Suprapubic skin (tissue), 4 donors: ENCODE measurements around the gene ARHGAP10. TPM values are rescaled to one million over a fixed set of nuclear protein-coding genes. Genes with fewer than 3 reads are reported as not detected.

ENCODE experiments used
- DNase-seq, 2 donors: peaks; one replicate each; pipeline ENCODE4 v3.0.0-alpha.2; 2019; ENCODE audit warnings: low spot score in 2 of 2
- H3K27ac ChIP-seq: fragments of 200-600 bp; sonication (generic); one replicate; pipeline ENCODE4 v1.5.1; 2019
- H3K27me3 ChIP-seq: fragments of 200-600 bp; sonication (generic); one replicate; pipeline ENCODE4 v1.5.1; 2019
- H3K36me3 ChIP-seq: fragments of 200-600 bp; sonication (generic); one replicate; pipeline ENCODE4 v1.5.1; 2019
- H3K4me1 ChIP-seq: fragments of 200-600 bp; sonication (generic); one replicate; pipeline ENCODE4 v1.5.1; 2019
- H3K4me3 ChIP-seq: fragments of 200-600 bp; sonication (generic); one replicate; pipeline ENCODE4 v1.5.1; 2019; ENCODE audit warnings: mild to moderate bottlenecking
- H3K9me3 ChIP-seq: fragments of 200-600 bp; sonication (generic); one replicate; pipeline ENCODE4 v1.5.1; 2019
- CTCF ChIP-seq, 2 donors: fragments of 200-600 bp in 1 of 2; fragments of 450-650 bp in 1 of 2; sonication (generic) in 1 of 2; IDR thresholded peaks; one replicate each; pipeline ENCODE4 v1.5.1; 2016 to 2019; ENCODE audit warnings: antibody characterized with exemption in 2 of 2, mild to moderate bottlenecking in 1 of 2, moderate library complexity in 1 of 2
- EP300 ChIP-seq: sonication (generic); formaldehyde crosslinking; IDR thresholded peaks from one replicate; pipeline ENCODE4 v1.6.1; 2017; ENCODE audit warnings: antibody characterized with exemption
- POLR2A ChIP-seq, 2 donors: fragments of 450-650 bp; IDR thresholded peaks; one replicate each; pipeline ENCODE4 v1.6.1; 2017; ENCODE audit warnings: antibody characterized with exemption in 2 of 2, mild to moderate bottlenecking in 2 of 2, moderate library complexity in 2 of 2
- POLR2AphosphoS5 ChIP-seq, 3 donors: sonication (generic); formaldehyde crosslinking; IDR thresholded peaks; one replicate each; pipeline ENCODE4 v1.6.1; 2017; ENCODE audit warnings: antibody characterized with exemption in 3 of 3
- WGBS: methylation state at CpG from one replicate; pipeline ENCODE4 v1.1.5; 2018; 5-methylcytosine and 5-hydroxymethylcytosine counted together
- total RNA-seq, 4 donors: library from RNA; depleted of rRNA; stranded (reverse); fragments of >200 nt; gene quantifications; one replicate each; pipeline ENCODE4 v1.1.0, GENCODE V29; 2016

The ARHGAP10 gene
- total RNA-seq, 4 donors from 2014 or later, result 32.5 to 59.0 (median 36.8) TPM

- no peak for TF ChIP-seq POLR2AphosphoS5 (IDR thresholded peaks at IDR 0.05)
- no peak for TF ChIP-seq POLR2A (IDR thresholded peaks at IDR 0.05)
- no peak for DNase-seq
- Histone ChIP-seq H3K27ac (no peak overlapping the region), H3K9me3 (no peaks in the 10 kb centered on the region), H3K27me3 (no peaks in the 10 kb centered on the region), H3K4me1 (peaks cover 14% of the 10 kb centered on the region), H3K36me3 (no peaks in the 10 kb centered on the region), H3K4me3 (no peak overlapping the region)
- WGBS, result 84% methylated on average over 2 of the region's 2 CpGs
Measured at GRCh38 chr4:147802346-147802745, 70.5 kb downstream of the ARHGAP10 start.

GRCh38 chr4:147805946-147806345 is 74.1 kb downstream of the ARHGAP10 start:
- Histone ChIP-seq H3K4me3 (no peak overlapping the region), H3K27ac (no peak overlapping the region), H3K36me3 (no peaks in the 10 kb centered on the region), H3K27me3 (no peaks in the 10 kb centered on the region), H3K4me1 (peaks cover 27% of the 10 kb centered on the region), H3K9me3 (no peaks in the 10 kb centered on the region)
- WGBS, result 95% methylated on average over 4 of the region's 4 CpGs
- no peak for DNase-seq
- TF ChIP-seq CTCF (IDR thresholded peaks at IDR 0.05), result no peak
- no peak for TF ChIP-seq POLR2A (IDR thresholded peaks at IDR 0.05)
- no peak for TF ChIP-seq EP300
- TF ChIP-seq POLR2AphosphoS5 (IDR thresholded peaks at IDR 0.05), result no peak

- Histone ChIP-seq H3K27ac (no peak overlapping the region), H3K4me1 (peaks cover 42% of the 10 kb centered on the region), H3K27me3 (no peaks in the 10 kb centered on the region), H3K4me3 (no peak overlapping the region), H3K36me3 (no peaks in the 10 kb centered on the region), H3K9me3 (no peaks in the 10 kb centered on the region)
- no peak for DNase-seq
- TF ChIP-seq POLR2AphosphoS5 (IDR thresholded peaks at IDR 0.05) (no peak), CTCF (IDR thresholded peaks at IDR 0.05) (no peak), EP300 (no peak), POLR2A (IDR thresholded peaks at IDR 0.05) (no peak)
- 56% methylated on average over 1 of the region's 1 CpG for WGBS
Measured at GRCh38 chr4:147808447-147808846, 76.6 kb downstream of the ARHGAP10 start.

GRCh38 chr4:147809211-147809610 is 77.3 kb downstream of the ARHGAP10 start:
- no peak for DNase-seq
- WGBS, result 75% methylated on average over 3 of the region's 3 CpGs
- no peaks in the 10 kb centered on the region for H3K27me3 ChIP-seq
- H3K36me3 ChIP-seq, result no peaks in the 10 kb centered on the region
- no peak for TF ChIP-seq POLR2AphosphoS5 (IDR thresholded peaks at IDR 0.05)
- no peak for TF ChIP-seq CTCF (IDR thresholded peaks at IDR 0.05)
- no peak for TF ChIP-seq POLR2A (IDR thresholded peaks at IDR 0.05)
- no peak for TF ChIP-seq EP300
- no peaks in the 10 kb centered on the region for H3K9me3 ChIP-seq
- H3K27ac ChIP-seq, result no peak overlapping the region
- peaks cover 47% of the 10 kb centered on the region for H3K4me1 ChIP-seq
- H3K4me3 ChIP-seq, result no peak overlapping the region

- peaks cover 64% of the 10 kb centered on the region for H3K4me1 ChIP-seq
Measured at GRCh38 chr4:147811878-147812277, 80.0 kb downstream of the ARHGAP10 start.

GRCh38 chr4:147813109-147813773 is 81.4 kb downstream of the ARHGAP10 start:
- H3K36me3 ChIP-seq, result no peaks in the 10 kb centered on the region
- TF ChIP-seq EP300, result no peak
- TF ChIP-seq POLR2A (IDR thresholded peaks at IDR 0.05), result no peak
- no peak for TF ChIP-seq POLR2AphosphoS5 (IDR thresholded peaks at IDR 0.05)
- TF ChIP-seq CTCF (IDR thresholded peaks at IDR 0.05), result no peak
- WGBS, result 38% methylated on average over 7 of the region's 7 CpGs
- H3K4me3 ChIP-seq, result no peak overlapping the region
- no peak for DNase-seq
- peaks cover 63% of the 10 kb centered on the region for H3K4me1 ChIP-seq
- no peaks in the 10 kb centered on the region for H3K27me3 ChIP-seq
- H3K27ac ChIP-seq, result no peak overlapping the region
- H3K9me3 ChIP-seq, result no peaks in the 10 kb centered on the region

More at GRCh38 chr4:147811878-147812277, 80.0 kb downstream of the ARHGAP10 start:
- Histone ChIP-seq H3K36me3 (no peaks in the 10 kb centered on the region), H3K27me3 (no peaks in the 10 kb centered on the region), H3K4me3 (no peak overlapping the region), H3K9me3 (no peaks in the 10 kb centered on the region), H3K27ac (no peak overlapping the region)
- 93% methylated on average over 6 of the region's 6 CpGs for WGBS
- no peak for TF ChIP-seq POLR2AphosphoS5 (IDR thresholded peaks at IDR 0.05)
- DNase-seq, result no peak
